Colon (tissue), 2 donors: Measurements from ENCODE around the gene CCNT2.
"Not testable (repeated sequence)": the region's sequence is repeated elsewhere in the genome, so short reads cannot be mapped to it uniquely, and the experiment has no call there.

Source experiments
- FAIRE-seq: peaks from 2 replicates; lab custom pipeline; 2012; peaks lifted over from hg19 to GRCh38; lab: Jason Lieb, UNC
- donor health status: control.
- donor health status: control.

The CCNT2 gene

DNA sequence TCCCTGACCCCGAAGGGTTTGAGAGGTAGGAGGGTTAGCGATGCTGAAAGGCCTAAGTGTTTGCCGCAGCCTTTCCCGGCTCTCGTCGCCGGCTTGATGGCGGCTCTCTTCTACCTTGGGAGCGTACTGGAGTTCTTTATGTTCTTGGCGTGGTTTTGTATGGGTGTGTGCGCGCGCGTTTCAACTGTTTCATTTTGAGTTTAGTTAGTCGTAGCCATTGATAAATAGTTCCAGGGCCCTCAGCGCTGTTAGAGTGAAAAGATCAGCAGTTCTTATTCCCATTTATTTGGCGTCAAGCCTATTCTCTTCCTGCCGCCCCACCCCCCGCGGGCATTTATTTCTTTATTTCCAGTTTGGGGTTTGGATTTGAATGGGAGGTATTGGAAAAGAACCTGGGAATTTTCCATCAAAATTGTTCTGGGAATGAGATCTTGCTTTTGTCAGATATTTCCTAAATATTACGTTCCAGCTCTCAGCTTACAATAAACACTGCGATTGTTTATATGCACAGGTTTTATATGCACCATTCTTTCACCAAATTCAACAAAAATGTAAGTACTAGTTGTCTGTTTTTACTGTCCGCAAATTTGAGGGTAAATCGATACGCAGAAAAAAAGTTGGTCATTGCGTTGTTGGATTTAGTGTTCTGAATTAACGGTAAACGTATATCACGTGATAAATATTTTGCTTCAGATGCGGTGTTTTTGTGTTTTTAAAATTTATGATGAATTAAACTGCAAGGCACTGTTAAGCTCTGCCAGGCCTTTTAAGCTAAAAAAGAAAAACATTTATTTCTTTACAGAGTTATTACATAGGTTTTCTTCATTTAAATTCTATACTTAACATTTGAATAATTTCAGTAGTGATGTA, 954 bp downstream of the CCNT2 start:
- no peak for FAIRE-seq

DNA sequence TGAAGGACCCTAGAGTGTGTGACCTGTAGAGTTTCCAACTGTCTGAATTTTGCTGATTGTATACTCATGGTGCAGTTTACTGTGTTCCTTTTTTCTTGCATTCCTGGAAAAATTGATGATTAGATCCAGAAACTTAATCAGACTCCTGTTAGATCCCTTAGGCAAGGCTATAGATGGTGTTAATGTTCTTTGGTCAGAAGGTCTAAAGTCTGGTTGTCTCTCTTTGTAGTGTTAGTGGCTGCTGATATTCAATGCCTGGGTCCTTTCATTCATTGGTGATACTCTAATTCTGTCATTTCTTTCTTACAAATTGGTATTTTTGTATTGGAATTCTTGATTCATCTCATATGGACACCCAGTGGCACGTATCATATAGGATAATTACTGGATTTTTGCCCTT, 6.3 kb downstream of the CCNT2 start:
- FAIRE-seq: no peak

GRCh38 chr2:134926231-134926931, 7.8 kb downstream of the CCNT2 start:
- no peak for FAIRE-seq

GRCh38 chr2:134927195-134927594, 8.6 kb downstream of the CCNT2 start:
- FAIRE-seq: no peak

DNA sequence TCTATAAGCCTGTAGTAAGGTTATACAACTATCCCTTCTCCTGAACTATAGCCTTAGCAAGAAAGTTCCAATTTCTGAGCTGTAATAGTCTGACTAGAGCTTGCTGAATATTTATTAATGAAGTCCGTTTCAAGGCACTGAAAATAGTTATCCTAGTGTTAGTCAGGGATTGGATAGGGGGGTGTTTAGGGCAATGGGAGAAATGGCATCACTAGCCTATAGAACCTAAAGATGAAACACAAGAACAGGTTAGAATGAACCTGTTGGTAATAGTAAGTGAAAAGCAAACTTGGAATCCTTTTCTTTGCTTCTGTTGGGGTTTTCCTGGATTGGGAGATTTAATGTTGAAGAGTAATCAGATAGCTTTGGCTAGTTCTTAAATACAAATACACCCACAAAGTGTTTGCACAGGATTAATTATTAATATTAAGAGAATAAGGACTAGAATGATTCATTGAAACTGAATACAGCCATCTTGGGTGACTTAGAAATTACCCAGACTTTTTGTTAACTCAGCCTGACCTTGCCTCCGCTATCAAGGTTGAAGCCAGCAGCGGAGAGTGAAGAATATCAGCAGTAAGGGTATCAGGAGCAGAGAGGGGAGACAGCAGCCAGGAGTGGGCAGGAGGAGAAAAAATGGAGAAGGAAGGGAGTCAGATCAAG, 14.4 kb downstream of the CCNT2 start:
- no peak for FAIRE-seq

GRCh38 chr2:134933732-134934131, 15.1 kb downstream of the CCNT2 start:
- no peak for FAIRE-seq

- no peak for FAIRE-seq
These were observed 15.5 kb downstream of the CCNT2 start for GRCh38 chr2:134934150-134934549.

DNA sequence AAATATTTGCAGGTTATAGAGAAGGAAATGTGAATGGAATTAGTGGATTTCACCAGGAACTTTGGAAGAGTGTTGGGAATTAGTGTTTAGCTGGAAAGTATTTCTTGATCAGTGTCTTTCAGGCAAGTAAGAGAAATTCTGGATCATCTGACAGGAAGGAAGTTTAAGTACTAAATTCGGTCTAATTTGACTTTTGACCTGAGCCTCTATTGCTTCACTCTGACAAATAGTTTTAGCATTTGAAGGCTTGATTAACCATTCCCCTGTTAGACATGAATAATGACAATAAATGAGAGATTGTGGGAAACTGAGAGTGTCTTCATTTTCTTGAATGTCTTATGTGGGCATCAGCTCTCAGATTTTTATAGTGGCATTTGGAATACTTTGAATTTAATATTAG, 16.0 kb downstream of the CCNT2 start:
- no peak for FAIRE-seq

DNA sequence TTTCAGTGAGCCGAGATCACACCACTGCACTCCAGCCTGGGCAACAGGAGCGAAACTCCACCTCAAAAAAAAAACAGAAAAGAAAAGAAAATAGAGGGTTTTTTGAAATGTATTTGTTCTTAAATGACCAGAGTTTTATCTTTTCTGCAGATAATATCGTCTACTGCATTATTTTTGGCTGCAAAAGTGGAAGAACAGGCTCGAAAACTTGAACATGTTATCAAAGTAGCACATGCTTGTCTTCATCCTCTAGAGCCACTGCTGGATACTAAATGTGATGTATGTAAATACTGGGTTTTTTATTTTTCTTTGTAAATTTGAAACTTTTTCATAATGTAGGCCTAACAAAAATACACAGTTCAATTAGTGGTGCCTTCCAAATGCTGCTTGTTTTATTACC, 18.1 kb downstream of the CCNT2 start:
- no peak for FAIRE-seq

- FAIRE-seq: peak; percentile 70
These were observed 24.9 kb downstream of the CCNT2 start for GRCh38 chr2:134943540-134943939.

GRCh38 chr2:134944975-134945374, 26.4 kb downstream of the CCNT2 start:
- no peak for FAIRE-seq

GRCh38 chr2:134946073-134946472, 27.5 kb downstream of the CCNT2 start:
- FAIRE-seq: no peak

- FAIRE-seq: no peak
These were observed 31.5 kb downstream of the CCNT2 start for GRCh38 chr2:134949981-134950708.

DNA sequence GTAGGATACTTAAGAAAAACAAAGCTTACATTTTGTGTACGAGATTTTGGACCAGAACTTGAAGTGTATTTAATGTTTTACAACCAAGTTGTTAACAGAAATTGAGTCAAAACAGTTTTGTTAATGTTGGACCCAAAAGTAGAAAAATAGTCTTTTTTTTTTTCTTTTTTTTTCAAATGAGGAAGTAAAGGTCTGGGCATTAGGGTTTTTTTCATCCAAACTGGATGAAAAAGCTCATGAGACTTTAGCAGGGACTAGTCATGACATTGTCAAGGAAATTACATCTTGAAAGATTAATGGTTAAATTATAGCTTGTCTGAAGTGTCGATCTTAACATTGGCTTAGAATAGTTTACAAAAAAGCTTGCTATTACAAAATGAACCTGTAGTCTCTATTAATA, 32.3 kb downstream of the CCNT2 start:
- peak; percentile 65 for FAIRE-seq

GRCh38 chr2:134952608-134953007, 34.0 kb downstream of the CCNT2 start:
- no peak for FAIRE-seq

DNA sequence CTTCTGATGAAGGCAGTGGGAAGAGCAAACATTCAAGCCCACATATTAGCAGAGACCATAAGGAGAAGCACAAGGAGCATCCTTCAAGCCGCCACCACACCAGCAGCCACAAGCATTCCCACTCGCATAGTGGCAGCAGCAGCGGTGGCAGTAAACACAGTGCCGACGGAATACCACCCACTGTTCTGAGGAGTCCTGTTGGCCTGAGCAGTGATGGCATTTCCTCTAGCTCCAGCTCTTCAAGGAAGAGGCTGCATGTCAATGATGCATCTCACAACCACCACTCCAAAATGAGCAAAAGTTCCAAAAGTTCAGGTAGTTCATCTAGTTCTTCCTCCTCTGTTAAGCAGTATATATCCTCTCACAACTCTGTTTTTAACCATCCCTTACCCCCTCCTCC, 35.4 kb downstream of the CCNT2 start:
- no peak for FAIRE-seq

DNA sequence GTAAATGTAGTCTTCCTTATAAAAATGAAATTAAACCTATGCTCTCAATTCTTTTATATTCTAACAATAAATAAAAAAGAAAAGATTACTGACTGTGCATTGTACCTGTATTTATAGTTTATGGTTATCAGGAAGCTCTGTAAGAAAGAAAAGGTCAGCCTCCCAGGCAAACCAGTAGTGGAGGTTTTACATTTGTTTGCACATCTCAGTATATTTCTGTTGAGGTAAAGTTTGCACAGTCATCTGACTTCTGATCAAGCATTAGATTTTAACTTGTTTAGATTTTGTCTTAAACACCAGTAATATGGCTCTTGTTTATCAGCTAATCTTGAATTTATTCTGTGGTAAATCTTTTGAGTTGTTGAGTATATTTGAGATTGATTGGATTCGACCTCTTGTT, 37.1 kb downstream of the CCNT2 start:
- peak; percentile 41 for FAIRE-seq

- no peak for FAIRE-seq
These were observed 38.9 kb downstream of the CCNT2 start for GRCh38 chr2:134957477-134957876.

- FAIRE-seq: not testable (repeated sequence)
These were observed 48.5 kb downstream of the CCNT2 start for GRCh38 chr2:134967166-134967565.

DNA sequence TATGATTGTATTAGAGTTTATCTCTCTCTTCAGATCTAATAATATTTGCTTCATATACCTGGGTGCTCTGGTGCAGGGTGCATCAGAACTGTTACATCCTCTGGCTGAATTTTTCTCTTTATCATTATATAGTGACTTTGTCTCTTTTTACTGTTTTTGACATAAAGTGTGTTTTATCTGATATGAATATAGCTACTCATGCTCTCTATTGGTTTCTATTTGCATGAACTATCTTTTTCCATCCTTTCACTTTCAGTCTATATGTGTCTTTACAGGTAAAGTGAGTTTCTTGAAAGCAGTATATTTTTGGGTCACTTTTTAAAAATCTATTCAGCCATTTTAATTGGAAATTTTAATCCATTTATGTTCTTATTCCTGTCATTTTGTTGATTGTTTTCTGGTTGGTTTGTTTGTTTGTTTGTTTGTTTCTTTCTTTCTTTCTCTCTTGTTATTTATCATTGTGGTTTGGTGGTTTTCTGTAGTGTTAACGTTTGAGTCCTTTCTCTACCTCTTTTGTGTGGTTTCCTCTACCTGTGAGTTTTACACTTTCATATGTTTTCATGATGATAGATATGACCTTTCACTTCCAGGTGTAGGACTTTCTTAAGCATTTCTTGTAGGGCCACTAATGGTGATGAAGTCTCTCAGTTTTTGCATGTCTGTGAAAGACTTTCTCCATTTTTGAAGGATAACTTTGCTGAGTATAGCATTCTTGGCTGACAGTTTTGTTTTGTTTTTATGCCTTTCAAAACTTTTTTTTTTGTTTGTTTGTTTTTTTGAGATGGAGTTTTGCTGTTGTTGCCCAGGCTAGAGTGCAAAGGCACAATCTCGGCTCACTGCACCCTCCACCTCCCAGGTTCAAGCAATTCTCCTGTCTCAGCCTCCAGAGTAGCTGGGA, 54.9 kb downstream of the CCNT2 start:
- peak; percentile 69 for FAIRE-seq

- FAIRE-seq: no peak
These were observed 56.8 kb downstream of the CCNT2 start for GRCh38 chr2:134975281-134976009.
